ENCODE measurements around the gene ZNF382. TPM values are rescaled to one million over a fixed set of nuclear protein-coding genes. Genes with fewer than 3 reads are reported as not detected.

The ZNF382 gene
- total and polyA plus RNA-seq, 12 donors: 2.6 to 22.2 (median 17.1) TPM

DNA sequence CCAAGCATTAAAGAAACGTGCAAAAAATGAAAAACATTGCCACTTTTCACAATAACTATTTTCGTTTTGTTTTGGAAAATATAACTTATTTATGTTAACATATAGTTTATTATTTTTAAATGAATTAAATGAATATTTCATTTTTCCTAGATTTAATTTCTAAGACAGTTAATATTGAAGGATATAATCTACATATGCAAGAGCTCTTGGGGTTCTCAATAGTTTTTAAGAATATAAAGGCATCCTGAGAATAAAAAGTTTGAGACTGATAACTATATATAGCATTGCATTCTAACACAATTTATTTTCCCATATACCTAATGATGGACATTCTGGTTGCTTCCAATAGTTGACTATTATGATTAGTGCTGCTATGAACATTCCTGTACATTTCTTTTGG lies 41.6 kb downstream of the ZNF382 start:
- Histone ChIP-seq H3K36me3 (peaks cover 14 to 100% (median 92%) of the 10 kb centered on the region in 9 donors), H3K27ac (no peak overlapping the region), H3K4me1 (no peaks in the 10 kb centered on the region), H3K27me3 (no peaks in the 10 kb centered on the region), H3K9me3 (peaks cover 0 to 100% (median 93%) of the 10 kb centered on the region in 11 donors), H3K4me3 (no peak overlapping the region)
- DNase-seq (no peak), ATAC-seq (no peak)
- intact Hi-C loops (cut with DNase I): loop anchor here in 1 of 10 donors (10.0 kb wide), 1 partner anchor 98 kb away; no protein-coding TSS in a partner anchor
- WGBS, 2 donors: 95 to 97% methylated on average over 2 of the region's 2 CpGs
- TF ChIP-seq, protein P1, sequence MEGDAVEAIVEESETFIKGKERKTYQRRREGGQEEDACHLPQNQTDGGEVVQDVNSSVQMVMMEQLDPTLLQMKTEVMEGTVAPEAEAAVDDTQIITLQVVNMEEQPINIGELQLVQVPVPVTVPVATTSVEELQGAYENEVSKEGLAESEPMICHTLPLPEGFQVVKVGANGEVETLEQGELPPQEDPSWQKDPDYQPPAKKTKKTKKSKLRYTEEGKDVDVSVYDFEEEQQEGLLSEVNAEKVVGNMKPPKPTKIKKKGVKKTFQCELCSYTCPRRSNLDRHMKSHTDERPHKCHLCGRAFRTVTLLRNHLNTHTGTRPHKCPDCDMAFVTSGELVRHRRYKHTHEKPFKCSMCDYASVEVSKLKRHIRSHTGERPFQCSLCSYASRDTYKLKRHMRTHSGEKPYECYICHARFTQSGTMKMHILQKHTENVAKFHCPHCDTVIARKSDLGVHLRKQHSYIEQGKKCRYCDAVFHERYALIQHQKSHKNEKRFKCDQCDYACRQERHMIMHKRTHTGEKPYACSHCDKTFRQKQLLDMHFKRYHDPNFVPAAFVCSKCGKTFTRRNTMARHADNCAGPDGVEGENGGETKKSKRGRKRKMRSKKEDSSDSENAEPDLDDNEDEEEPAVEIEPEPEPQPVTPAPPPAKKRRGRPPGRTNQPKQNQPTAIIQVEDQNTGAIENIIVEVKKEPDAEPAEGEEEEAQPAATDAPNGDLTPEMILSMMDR (IDR thresholded peaks at IDR 0.05): no peak

DNA sequence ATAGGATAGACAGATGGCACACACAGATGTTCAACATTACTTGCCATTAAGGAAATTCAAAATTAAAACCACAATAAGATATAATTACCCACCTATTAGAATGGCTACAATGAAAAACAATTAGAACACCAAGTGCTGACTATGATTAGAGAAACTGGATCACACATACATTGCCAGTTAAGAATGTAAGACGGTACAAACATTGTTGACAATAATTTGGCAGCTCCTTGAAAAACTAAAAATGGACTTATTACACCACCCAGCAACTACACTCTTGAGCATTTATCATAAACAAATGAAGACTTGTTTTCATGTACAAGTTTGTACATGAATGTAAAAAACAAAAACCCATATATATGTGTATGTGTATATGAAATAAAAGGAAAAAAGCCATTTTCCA lies 47.8 kb downstream of the ZNF382 start:
- TF ChIP-seq, protein P1 (IDR thresholded peaks at IDR 0.05): no peak
- 41 to 53% methylated on average over 1 of the region's 1 CpG for WGBS, 2 donors

DNA sequence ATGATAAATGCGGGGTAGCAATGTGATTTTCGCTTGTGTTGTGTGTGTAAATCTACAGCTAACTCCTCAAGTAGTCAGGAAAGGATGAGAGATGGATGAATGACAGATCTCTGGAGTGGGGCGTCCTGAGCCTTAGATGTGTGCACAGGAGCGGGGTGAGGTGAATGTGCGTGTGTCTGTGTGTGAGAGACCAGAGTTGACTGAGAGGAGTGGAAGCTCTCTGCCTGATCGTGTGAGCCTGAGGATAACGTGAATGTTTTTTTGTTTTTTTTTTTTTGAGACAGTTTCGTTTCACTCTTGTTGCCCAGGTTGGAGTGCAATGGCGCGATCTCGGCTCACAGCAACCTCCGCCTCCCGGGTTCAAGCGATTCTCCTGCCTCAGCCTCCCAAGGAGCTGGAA lies 60.7 kb downstream of the ZNF382 start:
- 48 to 61% methylated on average over 14 of the region's 14 CpGs for WGBS, 2 donors
- no peaks in the 10 kb centered on the region for H3K27me3 ChIP-seq
- TF ChIP-seq, protein P1 (IDR thresholded peaks at IDR 0.05): no peak
- no peak for ATAC-seq
- H3K4me3 ChIP-seq: peak overlapping the region in 9 of 10 donors; percentile 65 to 89 (median 82)
- H3K27ac ChIP-seq: peak overlapping the region in 1 of 10 donors; percentile 88
- DNase-seq: no peak
- H3K36me3 ChIP-seq: peaks cover 0 to 49% (median 38%) of the 10 kb centered on the region in 9 donors
- peaks cover 0 to 23% (median 16%) of the 10 kb centered on the region in 9 donors for H3K4me1 ChIP-seq
- intact Hi-C loops (cut with DNase I): loop anchor here in 4 of 10 donors (2.0 to 10.0 kb wide), 4 partner anchors 21 to 1656 kb away; partner anchors contain the start of genes ZNF790 (in 2 of the 4), ZNF146 (in 1 of the 4), ZNF565 (in 1 of the 4) and ZNF567 (in 1 of the 4)
- H3K9me3 ChIP-seq: peaks cover 0 to 80% (median 12%) of the 10 kb centered on the region in 11 donors

More for the DNA sequence above, 47.8 kb downstream of the ZNF382 start:
- peaks cover 9 to 100% (median 98%) of the 10 kb centered on the region in 9 donors for H3K36me3 ChIP-seq
- peaks cover 0 to 100% (median 82%) of the 10 kb centered on the region in 11 donors for H3K9me3 ChIP-seq
- H3K27me3 ChIP-seq: no peaks in the 10 kb centered on the region
- no peaks in the 10 kb centered on the region for H3K4me1 ChIP-seq
- intact Hi-C loops (cut with DNase I): loop anchor here in 1 of 10 donors (10.0 kb wide), 1 partner anchor 62 kb away; no protein-coding TSS in a partner anchor
- no peak overlapping the region for H3K27ac ChIP-seq
- ATAC-seq (peak in 2 of 8 donors; percentile 45 to 59), DNase-seq (no peak)
- no peak overlapping the region for H3K4me3 ChIP-seq

DNA sequence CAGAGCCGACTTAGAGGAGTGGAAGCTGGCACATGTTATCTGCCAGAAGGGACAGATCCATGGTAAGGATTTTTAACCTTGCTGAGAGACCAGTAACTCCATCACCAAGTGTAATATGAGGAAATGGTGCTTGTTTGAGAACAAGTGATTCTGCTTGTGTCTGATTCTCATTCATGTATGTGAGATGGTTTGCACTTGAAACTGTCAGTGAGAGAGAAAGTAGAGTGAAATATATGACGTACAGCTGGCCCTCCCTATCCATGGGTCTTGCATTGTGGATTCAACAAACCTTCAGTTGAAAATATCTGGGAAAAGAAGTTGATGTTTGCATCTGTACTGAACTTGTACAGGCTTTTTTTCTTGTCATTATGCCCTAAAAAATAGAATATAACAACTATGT lies 63.5 kb downstream of the ZNF382 start:
- TF ChIP-seq, protein P1 (IDR thresholded peaks at IDR 0.05): no peak
- intact Hi-C loops (cut with DNase I): loop anchor here in 4 of 10 donors (5.0 to 10.0 kb wide), 3 partner anchors 169 to 1654 kb away; partner anchors contain the start of genes ZNF790 (in 2 of the 4), ZNF146 (in 1 of the 4) and ZNF565 (in 1 of the 4)
- H3K9me3 ChIP-seq: peaks cover 0 to 80% (median 21%) of the 10 kb centered on the region in 11 donors
- no peak overlapping the region for H3K4me3 ChIP-seq
- ATAC-seq (no peak), DNase-seq (no peak)
- no peak overlapping the region for H3K27ac ChIP-seq
- H3K27me3 ChIP-seq: no peaks in the 10 kb centered on the region
- peaks cover 0 to 44% (median 14%) of the 10 kb centered on the region in 9 donors for H3K36me3 ChIP-seq
- peaks cover 0 to 38% (median 16%) of the 10 kb centered on the region in 9 donors for H3K4me1 ChIP-seq
- WGBS, 2 donors: 49 to 68% methylated on average over 2 of the region's 2 CpGs
